Cortex of kidney (tissue), 1 donor: ENCODE measurements around the gene TMEM207.
"Not testable (repeated sequence)": the region's sequence is repeated elsewhere in the genome, so short reads cannot be mapped to it uniquely, and the experiment has no call there.

ENCODE experiments used
- DNase-seq: peaks from one replicate; lab custom pipeline; 2025; lab: John Stamatoyannopoulos, UW

TMEM207 gene

DNA sequence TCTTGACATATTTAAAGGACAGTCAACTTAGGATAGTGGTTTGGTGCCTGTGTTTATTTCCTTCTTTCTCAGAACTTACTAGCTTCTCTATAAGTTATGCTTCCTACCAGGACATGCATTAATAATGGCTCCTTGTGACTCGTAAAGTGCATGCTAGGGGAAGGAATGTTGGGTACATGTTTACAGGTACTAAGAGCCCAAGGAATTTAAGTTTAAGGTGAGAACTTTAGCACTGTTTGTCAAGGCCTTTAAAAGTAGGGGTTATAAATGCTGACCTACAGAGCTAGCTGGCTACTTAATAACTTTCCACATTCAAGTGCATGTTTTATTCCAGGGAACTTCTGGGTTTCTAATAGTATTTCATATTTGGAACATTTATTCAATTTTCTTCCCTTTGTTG lies at the start of gene TMEM207:
TMEM207 (minus strand) TSS at position 101 of the 400 bp plus-strand sequence; CDS start at position 9, 92 bp downstream.
- DNase-seq = no peak

DNA sequence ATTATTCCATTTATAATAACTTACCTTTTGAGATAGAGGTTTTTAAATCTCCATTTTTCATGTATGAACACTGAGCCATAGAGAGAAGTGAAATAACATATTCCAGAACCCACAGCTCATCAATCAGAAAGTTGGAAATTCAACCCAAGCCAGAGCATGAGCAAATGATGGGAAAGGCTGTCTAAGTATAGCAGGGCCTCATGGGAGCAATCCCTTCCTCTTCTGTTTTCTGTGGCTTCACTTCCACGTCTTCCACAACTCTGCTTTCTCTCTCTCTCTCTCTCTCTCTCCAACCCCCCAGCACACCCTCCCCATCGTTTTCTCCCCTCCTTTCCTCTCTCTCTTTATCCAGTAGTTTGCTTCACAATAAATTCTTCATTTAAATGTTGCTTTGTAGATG lies 49.4 kb upstream of the TMEM207 start:
- DNase-seq = no peak

GRCh38 chr3:190498293-190498692 lies 48.6 kb upstream of the TMEM207 start:
- DNase-seq = no peak

GRCh38 chr3:190497811-190498210 lies 48.1 kb upstream of the TMEM207 start:
- no peak for DNase-seq

GRCh38 chr3:190496859-190497258 lies 47.2 kb upstream of the TMEM207 start:
- DNase-seq = no peak

GRCh38 chr3:190495796-190496195 lies 46.1 kb upstream of the TMEM207 start:
- DNase-seq = no peak

GRCh38 chr3:190495354-190495753 lies 45.7 kb upstream of the TMEM207 start:
- DNase-seq = no peak

DNA sequence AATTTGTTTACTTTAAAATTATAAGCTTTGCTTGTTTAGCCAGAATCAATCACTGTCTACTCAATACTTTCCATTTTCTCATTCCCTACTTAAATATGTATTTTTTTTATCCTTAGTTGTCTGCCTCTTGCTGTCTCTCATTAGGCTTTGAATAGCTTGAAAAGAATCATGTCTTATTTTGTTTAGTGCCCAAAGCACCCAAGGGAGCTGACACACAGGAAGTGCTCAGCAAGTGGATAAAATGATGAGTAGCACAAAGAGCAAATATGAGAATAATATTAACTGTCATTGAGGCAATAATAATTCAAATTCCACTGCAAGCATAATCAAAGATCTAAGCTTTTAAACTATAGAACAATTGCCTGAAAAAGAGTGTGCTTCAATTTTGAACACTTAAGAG lies 45.2 kb upstream of the TMEM207 start:
- DNase-seq = no peak

- DNase-seq = no peak
These were observed 43.3 kb upstream of the TMEM207 start for GRCh38 chr3:190492966-190493365.

DNA sequence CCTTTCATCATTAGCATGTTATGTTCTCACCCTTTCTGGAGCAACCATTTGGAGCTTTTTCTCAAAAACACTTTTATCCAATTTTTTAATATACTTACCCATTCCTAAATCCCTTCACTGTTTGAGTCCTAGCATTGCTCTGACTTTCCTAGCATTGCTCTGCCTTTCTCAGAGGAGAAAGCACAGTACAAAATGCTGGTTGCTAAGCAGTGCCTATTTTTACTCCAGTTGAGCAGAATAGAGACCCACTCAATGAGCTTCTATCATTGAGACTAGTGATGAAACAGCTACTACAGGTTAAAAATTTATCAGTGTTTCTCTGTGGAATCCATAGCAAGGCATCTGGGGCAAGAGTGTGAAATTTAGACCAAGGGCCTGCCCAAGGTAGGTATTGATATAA lies 42.4 kb upstream of the TMEM207 start:
- DNase-seq = no peak

GRCh38 chr3:190491533-190492054 lies 41.9 kb upstream of the TMEM207 start:
- no peak for DNase-seq

GRCh38 chr3:190486908-190487607 lies 37.4 kb upstream of the TMEM207 start:
- no peak for DNase-seq

GRCh38 chr3:190486533-190486864 lies 36.8 kb upstream of the TMEM207 start:
- DNase-seq = no peak

- DNase-seq = no peak
These were observed 36.3 kb upstream of the TMEM207 start for GRCh38 chr3:190485830-190486532.

GRCh38 chr3:190481779-190482178 lies 32.1 kb upstream of the TMEM207 start:
- no peak for DNase-seq

DNA sequence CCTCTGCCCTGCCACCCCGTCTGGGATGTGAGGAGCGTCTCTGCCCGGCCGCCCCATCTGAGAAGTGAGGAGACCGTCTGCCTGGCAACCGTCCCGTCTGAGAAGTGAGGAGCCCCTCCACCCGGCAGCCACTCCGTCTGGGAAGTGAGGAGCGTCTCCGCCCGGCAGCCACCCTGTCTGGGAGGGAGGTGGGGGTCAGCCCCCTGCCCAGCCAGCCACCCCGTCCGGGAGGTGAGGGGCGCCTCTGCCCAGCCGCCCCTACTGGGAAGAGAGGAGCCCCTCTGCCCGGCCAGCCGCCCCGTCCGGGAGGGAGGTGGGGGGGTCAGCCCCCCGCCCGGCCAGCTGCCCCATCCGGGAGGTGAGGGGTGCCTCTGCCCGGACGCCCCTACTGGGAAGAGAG lies 23.6 kb upstream of the TMEM207 start:
- not testable (repeated sequence) for DNase-seq

- DNase-seq = no peak
These were observed 18.2 kb upstream of the TMEM207 start for GRCh38 chr3:190467922-190468321.

GRCh38 chr3:190458040-190458439 lies 8.3 kb upstream of the TMEM207 start:
- DNase-seq = no peak

DNA sequence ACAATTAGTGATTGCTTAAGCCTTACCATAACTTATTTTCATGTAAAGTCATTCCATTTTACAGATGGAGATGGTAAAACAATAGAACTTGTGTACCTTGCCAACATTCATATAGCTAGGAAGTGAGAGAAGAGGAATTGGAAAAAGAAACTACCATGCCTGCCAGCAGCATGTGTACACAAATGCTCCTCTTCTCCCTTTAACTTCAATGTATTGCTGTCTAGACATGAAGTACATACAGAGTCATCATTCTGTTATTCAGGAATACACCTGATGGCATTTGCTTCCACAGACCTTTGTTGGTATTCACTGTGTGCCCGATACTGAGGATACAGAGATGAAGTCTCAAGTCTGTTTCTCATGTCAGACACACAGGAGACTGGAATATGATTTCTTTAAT lies 7.1 kb upstream of the TMEM207 start:
- no peak for DNase-seq

DNA sequence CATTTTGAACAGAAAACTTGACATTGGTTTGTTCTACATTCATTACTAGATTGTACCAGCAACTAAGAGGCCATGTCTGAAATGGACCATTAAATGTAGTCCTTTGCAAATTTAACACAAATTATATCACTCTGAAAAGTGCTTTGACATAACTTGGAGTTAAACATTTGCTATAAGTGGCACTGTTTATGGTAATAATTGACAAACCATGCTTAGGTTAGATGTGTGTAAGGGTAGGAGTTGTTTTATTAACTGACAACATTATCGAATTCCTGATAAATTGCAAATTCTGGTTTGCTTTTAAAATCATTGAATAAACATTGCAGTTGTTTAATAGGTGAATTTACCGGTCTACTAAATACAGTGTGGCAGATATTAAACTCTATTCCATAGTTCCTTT lies 6.1 kb upstream of the TMEM207 start:
- no peak for DNase-seq

DNA sequence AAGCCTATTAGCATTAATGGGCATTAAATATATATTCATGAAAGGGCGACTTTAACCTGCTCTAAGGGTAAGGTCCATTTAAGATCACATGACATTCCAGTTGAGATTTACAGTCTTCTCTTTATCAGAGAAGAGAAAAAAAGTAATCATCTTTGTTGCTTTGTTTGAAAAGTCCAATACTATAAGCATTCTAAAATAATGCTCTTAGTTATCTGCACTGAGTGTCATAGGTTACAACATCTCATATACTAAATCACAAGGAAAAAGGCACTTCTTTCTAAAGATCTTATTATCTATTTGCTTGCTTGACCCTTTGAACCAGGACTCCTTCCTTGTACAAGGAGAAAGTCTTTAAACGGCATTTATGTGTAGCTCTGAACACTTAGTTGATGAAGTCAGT lies 1.4 kb downstream of the TMEM207 start:
- DNase-seq = no peak

DNA sequence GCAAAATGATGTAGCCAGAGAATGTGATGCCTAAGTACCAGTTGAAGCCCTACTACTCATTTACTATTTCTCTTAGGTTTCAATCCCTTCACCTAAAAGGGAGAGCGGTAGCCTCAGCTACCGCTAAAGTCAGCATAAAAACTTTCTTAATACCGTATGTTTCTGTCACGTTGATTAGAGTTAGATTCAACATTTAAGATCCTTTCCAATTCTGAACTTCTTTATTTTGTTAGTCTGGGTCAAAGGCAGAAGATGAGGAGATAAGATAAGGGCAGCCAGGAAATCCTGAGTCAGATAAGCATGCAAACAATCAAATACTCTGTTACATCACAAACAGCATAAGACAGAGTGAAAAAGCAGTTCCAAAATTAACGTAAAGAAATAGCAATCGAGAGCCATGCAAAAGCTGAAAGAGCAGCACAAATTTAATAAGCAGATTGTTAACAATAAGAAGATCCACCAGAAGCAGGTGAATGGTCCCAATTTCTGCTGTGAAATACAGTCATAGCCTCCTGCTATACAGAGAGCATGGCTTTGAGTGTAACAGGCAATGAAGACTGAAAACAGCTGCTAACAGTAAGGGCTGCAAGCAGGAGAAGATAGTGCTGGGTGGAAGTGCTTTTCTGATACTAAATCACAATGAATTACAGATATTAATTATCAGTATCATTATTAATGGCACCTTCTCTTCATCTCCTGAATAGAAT lies 3.0 kb downstream of the TMEM207 start:
- no peak for DNase-seq

DNA sequence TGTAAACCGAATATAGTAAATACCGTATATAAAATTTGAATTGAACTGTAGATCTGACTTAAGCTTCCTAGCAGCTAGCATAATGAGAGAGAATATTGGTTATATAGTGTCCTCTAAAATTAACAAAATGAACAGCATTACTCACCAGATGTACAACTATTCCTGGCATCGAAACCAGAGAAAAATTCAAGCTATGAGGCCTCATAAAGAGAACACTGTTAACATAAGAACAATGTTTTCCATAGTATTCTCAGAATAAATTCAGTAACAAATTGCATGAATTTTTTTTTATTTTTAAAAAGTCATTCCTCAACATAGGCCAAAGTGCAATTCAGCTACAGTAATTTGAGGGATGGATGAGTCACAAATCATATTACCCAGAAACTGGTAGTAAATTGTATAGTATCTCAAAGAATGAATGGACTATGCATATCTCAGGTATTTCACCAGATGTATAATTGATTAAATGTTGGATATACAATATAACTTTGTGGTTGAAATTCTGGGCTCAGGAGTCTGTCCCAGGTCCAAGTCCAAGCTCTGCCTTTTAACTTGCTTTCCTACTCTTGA lies 5.0 kb downstream of the TMEM207 start:
- no peak for DNase-seq
